Measurements from ENCODE around the gene MRGPRX2.

The MRGPRX2 gene

DNA sequence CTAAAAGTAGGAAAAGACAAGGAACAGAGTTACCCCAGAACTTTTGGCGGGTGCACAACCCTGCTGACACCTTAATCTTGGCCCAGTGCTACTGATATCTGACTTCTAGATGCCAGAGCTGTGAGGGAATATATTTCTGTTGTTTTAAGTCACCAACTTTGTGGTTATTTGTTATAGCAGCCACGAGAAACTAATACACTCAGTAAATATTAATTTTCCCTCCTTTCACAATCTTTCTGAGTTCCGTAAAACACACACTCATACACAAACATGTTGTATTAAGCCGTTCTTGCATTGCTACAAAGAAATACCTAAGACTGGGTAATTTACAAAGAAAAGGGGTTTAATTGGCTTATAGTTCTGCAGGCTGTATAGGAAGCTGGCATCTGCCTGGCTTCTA is 40.4 kb upstream of the MRGPRX2 start:
- H3K4me3 ChIP-seq (ENCODE audit: control insufficient read depth, low read depth, low read length): no peak overlapping the region
- no peak for DNase-seq (ENCODE audit: low read depth)
- TF ChIP-seq, protein P1, sequence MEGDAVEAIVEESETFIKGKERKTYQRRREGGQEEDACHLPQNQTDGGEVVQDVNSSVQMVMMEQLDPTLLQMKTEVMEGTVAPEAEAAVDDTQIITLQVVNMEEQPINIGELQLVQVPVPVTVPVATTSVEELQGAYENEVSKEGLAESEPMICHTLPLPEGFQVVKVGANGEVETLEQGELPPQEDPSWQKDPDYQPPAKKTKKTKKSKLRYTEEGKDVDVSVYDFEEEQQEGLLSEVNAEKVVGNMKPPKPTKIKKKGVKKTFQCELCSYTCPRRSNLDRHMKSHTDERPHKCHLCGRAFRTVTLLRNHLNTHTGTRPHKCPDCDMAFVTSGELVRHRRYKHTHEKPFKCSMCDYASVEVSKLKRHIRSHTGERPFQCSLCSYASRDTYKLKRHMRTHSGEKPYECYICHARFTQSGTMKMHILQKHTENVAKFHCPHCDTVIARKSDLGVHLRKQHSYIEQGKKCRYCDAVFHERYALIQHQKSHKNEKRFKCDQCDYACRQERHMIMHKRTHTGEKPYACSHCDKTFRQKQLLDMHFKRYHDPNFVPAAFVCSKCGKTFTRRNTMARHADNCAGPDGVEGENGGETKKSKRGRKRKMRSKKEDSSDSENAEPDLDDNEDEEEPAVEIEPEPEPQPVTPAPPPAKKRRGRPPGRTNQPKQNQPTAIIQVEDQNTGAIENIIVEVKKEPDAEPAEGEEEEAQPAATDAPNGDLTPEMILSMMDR (IDR thresholded peaks at IDR 0.05; ENCODE audit: control insufficient read depth, insufficient read depth, low read depth, low read length, missing control alignments): no peak

DNA sequence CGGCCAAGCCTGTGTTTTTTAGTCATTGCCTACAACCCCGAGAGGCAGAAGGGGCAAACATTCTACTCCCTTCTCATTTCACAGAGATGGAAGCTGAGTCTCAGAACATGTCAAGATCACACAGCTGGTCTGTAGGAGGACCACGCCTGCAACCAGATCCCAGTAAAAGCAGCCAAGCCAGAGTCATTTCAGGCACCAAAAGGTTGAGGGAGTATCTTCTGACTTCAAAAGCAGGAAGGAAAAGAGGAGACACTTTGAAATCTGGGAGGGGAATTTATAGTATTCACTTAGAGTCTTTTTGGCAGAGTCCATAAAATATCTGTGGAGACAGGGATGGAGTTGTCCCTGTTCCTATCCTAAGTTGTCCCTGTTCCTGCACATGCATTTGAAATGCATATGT is 38.6 kb upstream of the MRGPRX2 start:
- no peak for DNase-seq (ENCODE audit: low read depth)
- no peak overlapping the region for H3K4me3 ChIP-seq (ENCODE audit: control insufficient read depth, low read depth, low read length)
- TF ChIP-seq, protein P1 (IDR thresholded peaks at IDR 0.05; ENCODE audit: control insufficient read depth, insufficient read depth, low read depth, low read length, missing control alignments): no peak

DNA sequence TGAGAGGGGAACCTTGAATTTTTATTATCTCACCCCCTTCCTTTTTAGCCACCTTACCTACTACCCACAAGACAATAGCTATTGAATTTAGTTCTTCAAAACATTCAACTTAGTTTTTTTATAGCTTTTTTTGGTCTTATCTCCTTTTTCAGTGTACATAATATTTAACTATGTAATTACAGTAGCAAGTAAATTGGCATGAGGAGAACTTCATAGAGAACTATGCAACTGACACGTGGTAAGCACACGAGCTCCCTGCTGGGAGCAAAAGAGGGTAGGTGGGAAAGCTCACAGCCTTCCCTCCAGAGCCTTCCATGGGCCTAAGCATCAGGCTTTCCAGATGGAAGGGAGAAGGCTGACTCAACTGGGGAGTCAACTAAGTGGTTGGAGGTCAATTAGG is 34.3 kb upstream of the MRGPRX2 start:
- TF ChIP-seq, protein P1 (IDR thresholded peaks at IDR 0.05; ENCODE audit: control insufficient read depth, insufficient read depth, low read depth, low read length, missing control alignments): no peak
- no peak for DNase-seq (ENCODE audit: low read depth)
- H3K4me3 ChIP-seq (ENCODE audit: control insufficient read depth, low read depth, low read length): no peak overlapping the region

DNA sequence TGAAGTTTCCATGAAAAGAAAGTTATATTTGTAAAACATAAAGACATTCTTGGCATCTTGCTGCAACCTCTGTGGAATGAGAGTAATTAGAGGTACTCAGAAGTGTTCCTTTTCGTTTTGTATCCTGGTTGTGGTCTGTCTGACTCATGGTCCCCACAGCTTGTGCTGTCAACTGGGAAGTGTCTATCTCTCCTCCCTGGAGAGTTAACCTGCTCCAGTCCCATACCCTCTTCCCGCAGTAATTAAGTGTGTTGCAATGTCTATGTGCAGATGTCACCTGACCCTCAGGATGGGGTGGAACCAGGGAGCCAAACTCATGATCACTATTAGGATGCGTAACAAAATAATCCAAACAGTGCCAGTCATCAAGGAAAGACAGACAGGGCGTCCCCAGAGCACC is 33.5 kb upstream of the MRGPRX2 start:
- TF ChIP-seq, protein P1 (IDR thresholded peaks at IDR 0.05; ENCODE audit: control insufficient read depth, insufficient read depth, low read depth, low read length, missing control alignments): no peak
- no peak for DNase-seq (ENCODE audit: low read depth)
- H3K4me3 ChIP-seq (ENCODE audit: control insufficient read depth, low read depth, low read length): no peak overlapping the region

DNA sequence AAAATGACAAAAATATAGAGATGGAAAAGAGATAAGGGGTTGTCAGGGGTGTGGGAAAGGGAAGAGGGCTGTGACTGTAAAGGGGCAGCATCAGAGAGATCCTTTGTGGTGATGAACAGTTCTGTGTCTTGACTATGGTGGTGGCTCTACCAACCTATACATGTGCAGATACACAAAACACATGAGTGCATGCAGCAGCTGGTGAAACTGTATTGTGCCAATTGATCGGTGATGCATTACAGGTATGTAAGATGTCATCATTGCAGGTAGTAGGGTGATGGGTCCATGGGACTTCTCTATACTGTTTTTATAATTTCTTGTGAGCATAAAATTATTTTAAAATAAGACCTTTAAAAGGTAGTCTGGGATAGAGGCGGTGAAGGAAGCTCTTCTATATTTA is 32.3 kb upstream of the MRGPRX2 start:
- DNase-seq (ENCODE audit: low read depth): no peak
- TF ChIP-seq, protein P1 (IDR thresholded peaks at IDR 0.05; ENCODE audit: control insufficient read depth, insufficient read depth, low read depth, low read length, missing control alignments): no peak
- H3K4me3 ChIP-seq (ENCODE audit: control insufficient read depth, low read depth, low read length): no peak overlapping the region

DNA sequence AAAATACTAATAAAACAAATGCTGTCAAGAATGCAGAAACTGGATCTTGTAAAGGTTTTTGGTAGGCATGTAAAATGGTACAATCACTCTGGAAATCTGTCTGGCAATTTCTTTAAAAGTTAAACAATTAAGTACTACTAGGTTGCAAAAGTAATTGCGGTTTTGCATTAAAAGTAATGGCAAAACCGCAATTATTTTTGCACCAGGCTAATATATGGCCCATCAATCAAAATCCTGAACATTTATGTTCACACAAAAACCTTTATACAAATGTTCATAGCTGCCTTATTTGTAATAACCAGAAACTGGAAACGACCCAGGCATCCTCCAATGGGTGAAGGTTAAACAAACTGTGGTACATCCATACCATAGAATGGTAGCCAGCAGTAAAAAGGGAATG is 31.8 kb upstream of the MRGPRX2 start:
- no peak overlapping the region for H3K4me3 ChIP-seq (ENCODE audit: control insufficient read depth, low read depth, low read length)
- TF ChIP-seq, protein P1 (IDR thresholded peaks at IDR 0.05; ENCODE audit: control insufficient read depth, insufficient read depth, low read depth, low read length, missing control alignments): no peak
- DNase-seq (ENCODE audit: low read depth): no peak

DNA sequence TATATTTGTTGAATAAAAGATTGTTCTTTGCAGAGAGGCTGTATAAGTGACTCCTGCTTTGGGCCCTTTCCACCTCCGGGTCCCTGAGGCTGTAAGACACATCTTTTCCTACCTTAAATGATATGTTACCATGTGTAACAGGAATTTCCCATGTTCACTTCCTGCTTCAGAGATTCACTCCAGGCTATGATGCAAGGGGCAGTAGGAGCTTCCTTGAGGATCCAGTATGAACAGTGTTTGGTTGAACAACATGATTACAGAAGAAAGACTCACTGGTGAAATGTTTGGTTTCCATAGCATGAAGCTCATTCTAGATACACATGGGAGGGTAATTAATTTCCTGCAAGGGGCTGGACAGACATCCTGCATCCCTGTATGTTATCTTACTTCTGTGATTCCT is 30.8 kb upstream of the MRGPRX2 start:
- no peak overlapping the region for H3K4me3 ChIP-seq (ENCODE audit: control insufficient read depth, low read depth, low read length)
- TF ChIP-seq, protein P1 (IDR thresholded peaks at IDR 0.05; ENCODE audit: control insufficient read depth, insufficient read depth, low read depth, low read length, missing control alignments): no peak
- no peak for DNase-seq (ENCODE audit: low read depth)
